Trophoblast cell (in vitro differentiated cells and primary cell): ENCODE data around the gene ZNF775.
A peak's percentile ranks its signal among the peaks of the same experiment; 100 is the strongest.

ENCODE experiments used
- DNase-seq, 2 donors: peaks; one replicate each; pipeline ENCODE4 v3.0.0-alpha.2; 2016
- H2AFZ ChIP-seq: 2 replicates; pipeline ENCODE4 v1.6.1; 2013; ENCODE audit warnings: low read length, moderate library complexity, mild to moderate bottlenecking; ENCODE audit not compliant: insufficient read depth, poor library complexity
- H2AK5ac ChIP-seq: 2 replicates; pipeline ENCODE4 v1.6.1; 2013; ENCODE audit warnings: mild to moderate bottlenecking, low read length
- H2BK120ac ChIP-seq: 2 replicates; pipeline ENCODE4 v1.6.1; 2013; ENCODE audit warnings: low read length, mild to moderate bottlenecking, moderate library complexity; ENCODE audit not compliant: insufficient read depth, poor library complexity
- H2BK12ac ChIP-seq: 2 replicates; pipeline ENCODE4 v1.6.1; 2013; ENCODE audit warnings: mild to moderate bottlenecking, low read length, moderate library complexity
- H2BK5ac ChIP-seq: 2 replicates; pipeline ENCODE4 v1.6.1; 2013; ENCODE audit warnings: low read length, low read depth, moderate library complexity, mild to moderate bottlenecking; ENCODE audit not compliant: poor library complexity
- H3K14ac ChIP-seq: 2 replicates; pipeline ENCODE4 v1.6.1; 2013; ENCODE audit warnings: mild to moderate bottlenecking, low read length
- H3K18ac ChIP-seq: 2 replicates; pipeline ENCODE4 v1.6.1; 2013; ENCODE audit warnings: mild to moderate bottlenecking, low read length
- H3K23ac ChIP-seq: 2 replicates; pipeline ENCODE4 v1.6.1; 2013; ENCODE audit warnings: low read length
- H3K27ac ChIP-seq: 2 replicates; pipeline ENCODE4 v1.5.1; 2013; ENCODE audit warnings: low read depth, mild to moderate bottlenecking, inconsistent platforms, low read length, moderate library complexity
- H3K27me3 ChIP-seq: 2 replicates; pipeline ENCODE4 v1.6.1; 2013; ENCODE audit warnings: inconsistent platforms, mild to moderate bottlenecking, low read length, moderate library complexity; ENCODE audit not compliant: insufficient read depth
- H3K36me3 ChIP-seq, 2 experiments: 1 replicate in 1 of 2; 2 replicates in 1 of 2; pipeline ENCODE4 v1.6.1; 2013; ENCODE audit warnings: low read length in 2 of 2, mild to moderate bottlenecking in 2 of 2, moderate library complexity in 1 of 2; ENCODE audit not compliant: insufficient read depth in 2 of 2, control insufficient read depth in 1 of 2
- H3K4ac ChIP-seq: 2 replicates; pipeline ENCODE4 v1.6.1; 2013; ENCODE audit warnings: low read depth, mild to moderate bottlenecking, low read length, moderate library complexity
- H3K4me1 ChIP-seq, 2 experiments: 1 replicate in 1 of 2; 2 replicates in 1 of 2; pipeline ENCODE4 v1.6.1; 2013; ENCODE audit warnings: low read length in 2 of 2, mild to moderate bottlenecking in 2 of 2, moderate library complexity in 1 of 2; ENCODE audit not compliant: insufficient read depth in 2 of 2, control insufficient read depth in 1 of 2
- H3K4me2 ChIP-seq: 2 replicates; pipeline ENCODE4 v1.6.1; 2013; ENCODE audit warnings: inconsistent platforms, mild to moderate bottlenecking, low read length, moderate library complexity
- H3K4me3 ChIP-seq: 2 replicates; pipeline ENCODE4 v1.5.1; 2013; ENCODE audit warnings: mild to moderate bottlenecking, low read depth, low read length, inconsistent platforms
- H3K79me1 ChIP-seq: one replicate; pipeline ENCODE4 v1.6.1; 2013; ENCODE audit warnings: low read length
- H3K79me2 ChIP-seq: 2 replicates; pipeline ENCODE4 v1.6.1; 2013; ENCODE audit warnings: low read length, mild to moderate bottlenecking; ENCODE audit not compliant: control insufficient read depth, insufficient read depth, poor library complexity
- H3K9ac ChIP-seq: 2 replicates; pipeline ENCODE4 v1.6.1; 2013; ENCODE audit warnings: mild to moderate bottlenecking, low read length
- H3K9me3 ChIP-seq: 2 replicates; pipeline ENCODE4 v1.6.1; 2013; ENCODE audit warnings: low read depth, mild to moderate bottlenecking, control low read depth, inconsistent platforms, low read length; ENCODE audit not compliant: insufficient read depth
- H4K12ac ChIP-seq: 2 replicates; pipeline ENCODE4 v1.6.1; 2013; ENCODE audit warnings: low read depth, mild to moderate bottlenecking, low read length, moderate library complexity
- H4K8ac ChIP-seq: 2 replicates; pipeline ENCODE4 v1.6.1; 2013; ENCODE audit warnings: low read depth, mild to moderate bottlenecking, low read length, moderate library complexity
- H4K91ac ChIP-seq: one replicate; pipeline ENCODE4 v1.6.1; 2013; ENCODE audit warnings: low read depth, mild to moderate bottlenecking, low read length, moderate library complexity
- WGBS: extraction: QIAGEN DNeasy Blood & Tissue Kit; methylation state at CpG from one replicate; pipeline ENCODE4 v1.1.7; 2013; ENCODE audit warnings: missing lambda C conversion rate; ENCODE audit not compliant: insufficient read length, insufficient coverage; ENCODE audit errors: extremely low coverage; 5-methylcytosine and 5-hydroxymethylcytosine counted together

ZNF775 gene

GRCh38 chr7:150396851-150397260 lies 17.7 kb downstream of the ZNF775 start:
- Histone ChIP-seq H3K4me3 (no peak overlapping the region), H2BK120ac (peak overlapping the region; percentile 45), H2AFZ (no peak overlapping the region), H3K27ac (no peak overlapping the region), H2AK5ac (peak overlapping the region; percentile 13), H3K4me2 (no peak overlapping the region), H2BK5ac (no peak overlapping the region), H3K9ac (no peak overlapping the region), H2BK12ac (peak overlapping the region; percentile 37), H3K36me3 (peaks cover 18 to 20% of the 10 kb centered on the region in 2 experiments), H3K4me1 (peaks cover 29 to 45% of the 10 kb centered on the region in 2 experiments), H3K4ac (no peak overlapping the region), H4K91ac (peak overlapping the region; percentile 56), H4K8ac (no peak overlapping the region), H4K12ac (no peak overlapping the region), H3K79me1 (peaks cover 35% of the 10 kb centered on the region), H3K14ac (peak overlapping the region; percentile 23), H3K18ac (peak overlapping the region; percentile 57), H3K27me3 (no peaks in the 10 kb centered on the region), H3K9me3 (no peaks in the 10 kb centered on the region), H3K23ac (no peak overlapping the region), H3K79me2 (peaks cover 12% of the 10 kb centered on the region)
- DNase-seq, result no peak
- no CpG with 5 or more reads among the region's 48 CpGs for WGBS

GRCh38 chr7:150397346-150398107 lies 18.4 kb downstream of the ZNF775 start:
- Histone ChIP-seq H3K36me3 (peaks cover 18 to 20% of the 10 kb centered on the region in 2 experiments), H3K4me1 (peaks cover 34 to 52% of the 10 kb centered on the region in 2 experiments), H4K8ac (peak overlapping the region; percentile 63), H3K14ac (peak overlapping the region; percentile 65), H3K9ac (no peak overlapping the region), H4K12ac (no peak overlapping the region), H3K79me1 (peaks cover 40% of the 10 kb centered on the region), H2BK12ac (peak overlapping the region; percentile 87), H3K23ac (no peak overlapping the region), H4K91ac (peak overlapping the region; percentile 98), H2AK5ac (peak overlapping the region; percentile 42), H3K4ac (peak overlapping the region; percentile 37), H2BK5ac (peak overlapping the region; percentile 54), H3K4me2 (no peak overlapping the region), H3K18ac (peak overlapping the region; percentile 83), H3K27me3 (no peaks in the 10 kb centered on the region), H3K79me2 (peaks cover 12% of the 10 kb centered on the region), H3K27ac (peak overlapping the region; percentile 99), H3K4me3 (no peak overlapping the region), H2AFZ (no peak overlapping the region), H3K9me3 (no peaks in the 10 kb centered on the region), H2BK120ac (peak overlapping the region; percentile 92)
- DNase-seq, result no peak
- no CpG with 5 or more reads among the region's 91 CpGs for WGBS

- Histone ChIP-seq H2AFZ (peak overlapping the region; percentile 27), H3K9ac (no peak overlapping the region), H3K36me3 (peaks cover 18 to 20% of the 10 kb centered on the region in 2 experiments), H2BK12ac (peak overlapping the region; percentile 95), H2BK5ac (peak overlapping the region; percentile 97), H3K27ac (peak overlapping the region; percentile 99), H3K4ac (peak overlapping the region; percentile 61), H3K23ac (no peak overlapping the region), H3K4me1 (peaks cover 42 to 60% of the 10 kb centered on the region in 2 experiments), H3K14ac (peak overlapping the region; percentile 91), H2AK5ac (peak overlapping the region; percentile 82), H4K91ac (peak overlapping the region; percentile 98), H3K9me3 (no peaks in the 10 kb centered on the region), H3K18ac (peak overlapping the region; percentile 83), H4K8ac (peak overlapping the region; percentile 79), H4K12ac (peak overlapping the region; percentile 49), H3K79me2 (peaks cover 18% of the 10 kb centered on the region), H3K79me1 (peaks cover 48% of the 10 kb centered on the region), H3K4me3 (no peak overlapping the region), H3K27me3 (no peaks in the 10 kb centered on the region), H3K4me2 (peak overlapping the region; percentile 18), H2BK120ac (peak overlapping the region; percentile 92)
- no CpG with 5 or more reads among the region's 27 CpGs for WGBS
- peak in 1 of 2 donors; percentile 11 for DNase-seq
These were observed 19.2 kb downstream of the ZNF775 start for GRCh38 chr7:150398108-150398964.

GRCh38 chr7:150398965-150399320 lies 19.8 kb downstream of the ZNF775 start:
- peaks cover 18 to 20% of the 10 kb centered on the region in 2 experiments for H3K36me3 ChIP-seq
- peak overlapping the region; percentile 92 for H2AK5ac ChIP-seq
- peak overlapping the region; percentile 87 for H2BK12ac ChIP-seq
- H4K12ac ChIP-seq, result no peak overlapping the region
- H3K79me2 ChIP-seq, result peaks cover 18% of the 10 kb centered on the region
- peak overlapping the region; percentile 96 for H4K91ac ChIP-seq
- WGBS, result no CpG with 5 or more reads among the region's 2 CpGs
- DNase-seq, result no peak
- H2BK120ac ChIP-seq, result peak overlapping the region; percentile 90
- H2AFZ ChIP-seq, result peak overlapping the region; percentile 28
- no peaks in the 10 kb centered on the region for H3K27me3 ChIP-seq
- H3K4me1 ChIP-seq, result peaks cover 48 to 66% of the 10 kb centered on the region in 2 experiments
- peak overlapping the region; percentile 58 for H3K4ac ChIP-seq
- peak overlapping the region; percentile 60 for H3K18ac ChIP-seq
- peak overlapping the region; percentile 18 for H3K4me2 ChIP-seq
- H3K23ac ChIP-seq, result no peak overlapping the region
- peaks cover 54% of the 10 kb centered on the region for H3K79me1 ChIP-seq
- peak overlapping the region; percentile 81 for H4K8ac ChIP-seq
- peak overlapping the region; percentile 83 for H3K14ac ChIP-seq
- H3K9me3 ChIP-seq, result peaks cover 1% of the 10 kb centered on the region
- peak overlapping the region; percentile 97 for H2BK5ac ChIP-seq
- H3K9ac ChIP-seq, result peak overlapping the region; percentile 6
- peak overlapping the region; percentile 99 for H3K27ac ChIP-seq
- H3K4me3 ChIP-seq, result no peak overlapping the region
